Tibial artery (tissue), 4 donors: ENCODE results near the gene CAMK2G.

ENCODE experiments used
- DNase-seq, 2 donors: peaks; one replicate each; pipeline ENCODE4 v3.0.0-alpha.2; 2019
- H3K27ac ChIP-seq, 2 donors: fragments of 200-600 bp; sonication (generic) in 1 of 2; 1 replicate in 1 of 2; 2 replicates in 1 of 2; pipeline ENCODE4 v1.5.1; 2018 to 2019; ENCODE audit warnings: mild to moderate bottlenecking in 1 of 2
- H3K27me3 ChIP-seq, 2 donors: fragments of 200-600 bp; sonication (generic) in 1 of 2; one replicate each; pipeline versions ENCODE4 v1.5.1 to v1.6.0; 2016 to 2019
- H3K36me3 ChIP-seq, 3 donors: fragments of 200-600 bp; sonication (generic) in 2 of 3; one replicate each; pipeline ENCODE4 v1.5.1; 2016 to 2019; ENCODE audit warnings: mild to moderate bottlenecking in 2 of 3
- H3K4me1 ChIP-seq, 4 donors: fragments of 200-600 bp; sonication (generic) in 2 of 4; 1 replicate in 3 of 4; 2 replicates in 1 of 4; pipeline ENCODE4 v1.5.1; 2016 to 2019
- H3K4me3 ChIP-seq, 2 donors: fragments of 200-600 bp; sonication (generic) in 1 of 2; 1 replicate in 1 of 2; 2 replicates in 1 of 2; pipeline ENCODE4 v1.5.1; 2018 to 2019; ENCODE audit warnings: mild to moderate bottlenecking in 2 of 2
- H3K9me3 ChIP-seq, 3 donors: fragments of 200-600 bp; sonication (generic) in 1 of 3; one replicate each; pipeline ENCODE4 v1.5.1; 2016 to 2019
- CTCF ChIP-seq, 2 experiments: fragments of 200-600 bp in 1 of 2; fragments of 450-650 bp in 1 of 2; IDR thresholded peaks; one replicate each; pipeline ENCODE4 v1.5.1; 2017 to 2019; ENCODE audit warnings: antibody characterized with exemption in 2 of 2, mild to moderate bottlenecking in 1 of 2, moderate library complexity in 1 of 2
- intact Hi-C: fragments of 100-400 bp; cut with DNase I; formaldehyde crosslinking; loops from one replicate; pipeline ENCODE4 v1.15.0; 2023; ENCODE audit warnings: low total_unique reads

CAMK2G gene

GRCh38 chr10:73853196-73853595 is 21.2 kb downstream of the CAMK2G start:
- H3K27me3 ChIP-seq: no peaks in the 10 kb centered on the region
- H3K4me1 ChIP-seq: peaks cover 0 to 95% (median 75%) of the 10 kb centered on the region in 4 donors
- H3K36me3 ChIP-seq: peaks cover 25 to 60% (median 36%) of the 10 kb centered on the region in 3 donors
- no peak for DNase-seq
- no peak for TF ChIP-seq CTCF (IDR thresholded peaks at IDR 0.05)
- H3K27ac ChIP-seq: peak overlapping the region; percentile 86 to 88
- H3K4me3 ChIP-seq: no peak overlapping the region
- no peaks in the 10 kb centered on the region for H3K9me3 ChIP-seq
- intact Hi-C loops: no loop called here

GRCh38 chr10:73850863-73851461 is 23.4 kb downstream of the CAMK2G start:
- H3K27ac ChIP-seq: peak overlapping the region; percentile 86 to 88
- DNase-seq: peak; percentile 75 to 96
- H3K9me3 ChIP-seq: no peaks in the 10 kb centered on the region
- peak overlapping the region in 1 of 2 donors; percentile 5 for H3K4me3 ChIP-seq
- peaks cover 46 to 71% (median 58%) of the 10 kb centered on the region in 3 donors for H3K36me3 ChIP-seq
- H3K27me3 ChIP-seq: no peaks in the 10 kb centered on the region
- intact Hi-C loops: loop anchor here (2.0 kb wide), 1 partner anchor 22 kb away; no protein-coding TSS in a partner anchor
- TF ChIP-seq CTCF (IDR thresholded peaks at IDR 0.05): peak in 1 of 2 experiments; percentile 27
- H3K4me1 ChIP-seq: peaks cover 0 to 72% (median 54%) of the 10 kb centered on the region in 4 donors

- H3K4me1 ChIP-seq: peaks cover 0 to 65% (median 47%) of the 10 kb centered on the region in 4 donors
- intact Hi-C loops: loop anchor here (2.0 kb wide), 1 partner anchor 23 kb away; no protein-coding TSS in a partner anchor
- DNase-seq: peak in 1 of 2 donors; percentile 85
- peaks cover 46 to 70% (median 65%) of the 10 kb centered on the region in 3 donors for H3K36me3 ChIP-seq
- H3K27me3 ChIP-seq: no peaks in the 10 kb centered on the region
- peak overlapping the region; percentile 86 to 88 for H3K27ac ChIP-seq
- H3K9me3 ChIP-seq: no peaks in the 10 kb centered on the region
- no peak overlapping the region for H3K4me3 ChIP-seq
- peak in 1 of 2 experiments; percentile 8 for TF ChIP-seq CTCF (IDR thresholded peaks at IDR 0.05)
These were observed 24.1 kb downstream of the CAMK2G start for GRCh38 chr10:73850211-73850610.

- Histone ChIP-seq H3K27me3 (no peaks in the 10 kb centered on the region), H3K4me3 (no peak overlapping the region), H3K4me1 (peaks cover 0 to 52% (median 45%) of the 10 kb centered on the region in 4 donors), H3K27ac (peak overlapping the region; percentile 86 to 88), H3K9me3 (no peaks in the 10 kb centered on the region), H3K36me3 (peaks cover 50 to 73% (median 72%) of the 10 kb centered on the region in 3 donors)
- intact Hi-C loops: loop anchor here (1.0 kb wide), 1 partner anchor 30 kb away; no protein-coding TSS in a partner anchor
- TF ChIP-seq CTCF (IDR thresholded peaks at IDR 0.05): peak; percentile 100
- peak; percentile 86 to 91 for DNase-seq
These were observed 25.4 kb downstream of the CAMK2G start for GRCh38 chr10:73848821-73849489.

- no peak for DNase-seq
- intact Hi-C loops: no loop called here
- no peak for TF ChIP-seq CTCF (IDR thresholded peaks at IDR 0.05)
- Histone ChIP-seq H3K9me3 (no peaks in the 10 kb centered on the region), H3K36me3 (peaks cover 54 to 73% (median 72%) of the 10 kb centered on the region in 3 donors), H3K27me3 (no peaks in the 10 kb centered on the region), H3K4me3 (no peak overlapping the region), H3K27ac (no peak overlapping the region), H3K4me1 (peaks cover 0 to 34% (median 32%) of the 10 kb centered on the region in 4 donors)
These were observed 27.3 kb downstream of the CAMK2G start for GRCh38 chr10:73847031-73847430.
